Tibial artery (tissue), 4 donors: ENCODE measurements around the gene DNAJA1.

ENCODE experiments used
- DNase-seq, 2 donors: peaks; one replicate each; pipeline ENCODE4 v3.0.0-alpha.2; 2019
- H3K27ac ChIP-seq, 2 donors: fragments of 200-600 bp; sonication (generic) in 1 of 2; 1 replicate in 1 of 2; 2 replicates in 1 of 2; pipeline ENCODE4 v1.5.1; 2018 to 2019; ENCODE audit warnings: mild to moderate bottlenecking in 1 of 2
- H3K27me3 ChIP-seq, 2 donors: fragments of 200-600 bp; sonication (generic) in 1 of 2; one replicate each; pipeline versions ENCODE4 v1.5.1 to v1.6.0; 2016 to 2019
- H3K36me3 ChIP-seq, 3 donors: fragments of 200-600 bp; sonication (generic) in 2 of 3; one replicate each; pipeline ENCODE4 v1.5.1; 2016 to 2019; ENCODE audit warnings: mild to moderate bottlenecking in 2 of 3
- H3K4me1 ChIP-seq, 4 donors: fragments of 200-600 bp; sonication (generic) in 2 of 4; 1 replicate in 3 of 4; 2 replicates in 1 of 4; pipeline ENCODE4 v1.5.1; 2016 to 2019
- H3K4me3 ChIP-seq, 2 donors: fragments of 200-600 bp; sonication (generic) in 1 of 2; 1 replicate in 1 of 2; 2 replicates in 1 of 2; pipeline ENCODE4 v1.5.1; 2018 to 2019; ENCODE audit warnings: mild to moderate bottlenecking in 2 of 2
- H3K9me3 ChIP-seq, 3 donors: fragments of 200-600 bp; sonication (generic) in 1 of 3; one replicate each; pipeline ENCODE4 v1.5.1; 2016 to 2019
- CTCF ChIP-seq, 2 experiments: fragments of 200-600 bp in 1 of 2; fragments of 450-650 bp in 1 of 2; IDR thresholded peaks; one replicate each; pipeline ENCODE4 v1.5.1; 2017 to 2019; ENCODE audit warnings: antibody characterized with exemption in 2 of 2, mild to moderate bottlenecking in 1 of 2, moderate library complexity in 1 of 2
- intact Hi-C: fragments of 100-400 bp; cut with DNase I; formaldehyde crosslinking; loops from one replicate; pipeline ENCODE4 v1.15.0; 2023; ENCODE audit warnings: low total_unique reads

Gene DNAJA1

DNA sequence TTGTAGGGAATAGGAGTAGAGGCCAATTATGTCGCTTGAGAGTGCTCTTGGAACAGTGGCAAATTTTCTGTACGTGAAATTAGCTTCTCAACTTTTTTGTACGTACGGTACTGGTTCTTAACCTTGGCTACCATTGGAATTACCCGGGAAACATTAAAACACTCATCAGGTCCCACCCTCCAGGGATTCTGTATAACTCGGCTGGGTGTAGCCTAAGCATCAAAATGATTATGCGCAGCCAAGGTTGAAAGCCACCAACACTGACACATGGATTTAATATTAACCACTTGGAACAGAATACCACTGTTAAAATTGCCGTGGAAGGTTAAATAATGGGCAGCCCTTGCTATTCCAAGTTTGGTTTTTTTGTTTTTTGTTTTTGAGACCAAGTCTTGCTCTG lies 17.4 kb downstream of the DNAJA1 start:
- no peak overlapping the region for H3K4me3 ChIP-seq
- intact Hi-C loops, result no loop called here
- no peak for DNase-seq
- no peak for TF ChIP-seq CTCF (IDR thresholded peaks at IDR 0.05)
- no peaks in the 10 kb centered on the region for H3K27me3 ChIP-seq
- no peak overlapping the region for H3K27ac ChIP-seq
- peaks cover 0 to 7% (median 5%) of the 10 kb centered on the region in 4 donors for H3K4me1 ChIP-seq
- peaks cover 24 to 45% (median 45%) of the 10 kb centered on the region in 3 donors for H3K36me3 ChIP-seq
- no peaks in the 10 kb centered on the region for H3K9me3 ChIP-seq

GRCh38 chr9:33043671-33044070 lies 18.6 kb downstream of the DNAJA1 start:
- Histone ChIP-seq H3K27ac (peak overlapping the region; percentile 89 to 97), H3K36me3 (peaks cover 14 to 45% (median 44%) of the 10 kb centered on the region in 3 donors), H3K9me3 (no peaks in the 10 kb centered on the region), H3K4me1 (peaks cover 0 to 7% (median 5%) of the 10 kb centered on the region in 4 donors), H3K27me3 (no peaks in the 10 kb centered on the region), H3K4me3 (peak overlapping the region; percentile 58 to 74)
- intact Hi-C loops, result no loop called here
- no peak for DNase-seq
- TF ChIP-seq CTCF (IDR thresholded peaks at IDR 0.05), result no peak

GRCh38 chr9:33044162-33044673 lies 19.1 kb downstream of the DNAJA1 start:
- no peaks in the 10 kb centered on the region for H3K9me3 ChIP-seq
- H3K27me3 ChIP-seq, result no peaks in the 10 kb centered on the region
- peak; percentile 89 to 92 for DNase-seq
- H3K4me1 ChIP-seq, result peaks cover 0 to 7% (median 5%) of the 10 kb centered on the region in 4 donors
- H3K36me3 ChIP-seq, result peaks cover 13 to 45% (median 44%) of the 10 kb centered on the region in 3 donors
- intact Hi-C loops, result no loop called here
- H3K4me3 ChIP-seq, result peak overlapping the region; percentile 58 to 74
- H3K27ac ChIP-seq, result peak overlapping the region; percentile 89 to 97
- no peak for TF ChIP-seq CTCF (IDR thresholded peaks at IDR 0.05)

GRCh38 chr9:33044677-33045282 lies 19.7 kb downstream of the DNAJA1 start:
- intact Hi-C loops, result no loop called here
- peak overlapping the region; percentile 89 to 97 for H3K27ac ChIP-seq
- H3K27me3 ChIP-seq, result no peaks in the 10 kb centered on the region
- peaks cover 13 to 44% (median 39%) of the 10 kb centered on the region in 3 donors for H3K36me3 ChIP-seq
- peak overlapping the region; percentile 58 to 74 for H3K4me3 ChIP-seq
- no peaks in the 10 kb centered on the region for H3K9me3 ChIP-seq
- no peak for DNase-seq
- peak in 1 of 2 experiments; percentile 9 for TF ChIP-seq CTCF (IDR thresholded peaks at IDR 0.05)
- peaks cover 0 to 7% (median 5%) of the 10 kb centered on the region in 4 donors for H3K4me1 ChIP-seq

GRCh38 chr9:33046061-33046460 lies 21.0 kb downstream of the DNAJA1 start:
- DNase-seq, result no peak
- TF ChIP-seq CTCF (IDR thresholded peaks at IDR 0.05), result no peak
- peaks cover 13 to 43% (median 32%) of the 10 kb centered on the region in 3 donors for H3K36me3 ChIP-seq
- peaks cover 0 to 7% (median 5%) of the 10 kb centered on the region in 4 donors for H3K4me1 ChIP-seq
- no peak overlapping the region for H3K27ac ChIP-seq
- H3K4me3 ChIP-seq, result no peak overlapping the region
- intact Hi-C loops, result no loop called here
- no peaks in the 10 kb centered on the region for H3K27me3 ChIP-seq
- H3K9me3 ChIP-seq, result no peaks in the 10 kb centered on the region
